Stimulated activated CD8-positive, alpha-beta memory T cell treated with anti-CD3 and anti-CD28 coated beads, Interleukin-12 subunit alpha, Interleukin-12 subunit beta, amount 100 ng/mL, for 1 hour (primary cell): ENCODE data around the gene PIP5K1B.

Source experiments
- DNase-seq: peaks from one replicate; pipeline ENCODE4 v3.0.0-alpha.2; 2020; ENCODE audit warnings: low read depth

Gene PIP5K1B

DNA sequence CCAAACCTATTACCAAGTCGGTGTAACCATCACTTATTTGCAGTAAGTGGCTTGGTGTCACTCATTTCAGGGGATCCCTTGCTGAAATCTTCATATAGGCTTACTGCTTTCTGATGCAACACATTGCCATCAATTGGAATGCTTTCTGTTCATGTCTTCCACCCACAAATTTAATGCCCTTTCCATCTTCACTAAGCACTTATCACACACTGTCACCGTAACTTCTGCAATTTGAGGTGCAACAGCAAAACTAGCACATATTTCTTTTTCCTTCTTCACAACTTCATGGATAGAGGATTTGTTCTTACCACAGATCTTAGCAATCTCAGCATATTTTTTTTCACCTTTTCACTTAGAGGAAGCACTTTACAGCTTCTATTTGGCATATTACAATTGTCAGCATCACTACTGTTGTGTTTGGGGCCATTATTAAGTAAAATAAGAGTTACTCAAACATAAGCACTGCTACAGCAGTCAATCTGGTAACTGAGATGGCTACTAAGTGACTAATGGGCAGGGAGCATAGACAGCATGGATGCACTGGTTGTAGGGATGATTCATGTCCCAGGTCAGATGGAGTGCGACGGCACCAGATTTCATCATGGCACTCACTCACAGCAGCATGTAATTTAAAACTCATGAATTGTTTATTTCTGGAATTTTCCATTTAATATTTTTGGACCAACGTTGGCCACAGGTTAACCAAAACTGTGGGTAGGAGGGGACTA is 70.1 kb downstream of the PIP5K1B start:
- no peak for DNase-seq

GRCh38 chr9:68777070-68777763 is 72.2 kb downstream of the PIP5K1B start:
- no peak for DNase-seq

GRCh38 chr9:68778635-68779034 is 73.6 kb downstream of the PIP5K1B start:
- no peak for DNase-seq

DNA sequence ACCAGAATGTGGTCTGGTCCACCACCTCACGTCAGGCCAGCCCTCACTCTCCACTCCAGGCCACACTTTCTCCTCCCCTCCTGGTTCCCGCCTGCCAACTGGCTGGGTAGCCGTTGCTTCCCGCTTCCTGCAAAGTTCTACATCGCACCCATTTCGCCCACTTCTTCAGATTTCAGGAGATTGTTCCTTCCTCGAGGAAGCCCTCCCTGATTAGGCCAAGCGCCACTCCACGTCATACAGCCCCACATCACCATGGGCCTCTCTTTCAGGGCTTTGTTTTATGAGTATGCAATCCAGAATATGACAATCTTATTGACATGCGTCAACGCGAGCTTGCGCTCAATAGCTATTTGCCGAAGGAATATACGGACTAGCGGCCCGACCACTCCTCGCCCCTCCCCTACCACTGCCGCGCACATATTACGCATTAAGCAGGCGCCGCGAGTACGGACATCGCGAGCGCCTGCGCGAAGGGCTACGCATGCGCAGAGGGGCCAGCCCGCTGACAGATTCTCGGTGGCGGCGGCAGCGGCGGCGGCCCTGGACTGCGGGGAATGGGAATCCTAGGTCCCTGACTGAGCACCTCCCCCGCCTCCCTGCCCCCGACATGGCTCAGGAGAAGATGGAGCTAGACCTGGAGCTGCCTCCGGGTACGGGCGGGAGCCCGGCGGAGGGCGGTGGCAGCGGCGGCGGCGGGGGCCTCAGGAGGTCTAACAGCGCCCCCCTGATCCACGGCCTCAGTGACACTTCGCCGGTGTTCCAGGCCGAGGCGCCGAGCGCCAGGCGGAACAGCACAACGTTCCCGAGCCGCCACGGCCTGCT is 74.7 kb downstream of the PIP5K1B start:
- DNase-seq = peak; percentile 88

- DNase-seq = no peak
Measured at GRCh38 chr9:68780380-68780712, 75.3 kb downstream of the PIP5K1B start.

- no peak for DNase-seq
Measured at GRCh38 chr9:68780720-68781119, 75.7 kb downstream of the PIP5K1B start.

- no peak for DNase-seq
Measured at GRCh38 chr9:68781928-68782327, 76.9 kb downstream of the PIP5K1B start.

- no peak for DNase-seq
Measured at GRCh38 chr9:68782546-68782945, 77.5 kb downstream of the PIP5K1B start.

GRCh38 chr9:68785965-68786364 is 80.9 kb downstream of the PIP5K1B start:
- no peak for DNase-seq

GRCh38 chr9:68791169-68791568 is 86.1 kb downstream of the PIP5K1B start:
- no peak for DNase-seq

- no peak for DNase-seq
Measured at GRCh38 chr9:68793605-68794343, 88.7 kb downstream of the PIP5K1B start.

DNA sequence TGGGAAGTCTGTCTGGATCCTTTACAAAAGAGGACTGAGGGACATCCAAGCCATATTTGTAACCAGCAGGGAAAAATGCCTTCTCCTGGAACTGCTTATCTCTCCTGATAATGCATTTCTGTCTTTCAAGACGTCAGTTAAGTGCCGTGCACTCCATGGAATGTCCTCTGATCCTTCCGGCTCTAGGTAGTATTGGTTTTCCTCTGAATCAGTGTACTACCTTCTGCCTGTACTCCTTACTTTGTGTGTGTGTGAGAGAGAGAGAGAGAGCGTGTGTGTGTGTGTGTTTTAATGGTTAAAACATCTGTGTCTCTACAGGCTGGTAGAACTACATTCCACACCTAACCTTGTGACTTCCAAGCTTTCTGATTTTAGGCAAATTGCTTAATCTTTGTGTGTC is 89.9 kb downstream of the PIP5K1B start:
- DNase-seq = no peak

DNA sequence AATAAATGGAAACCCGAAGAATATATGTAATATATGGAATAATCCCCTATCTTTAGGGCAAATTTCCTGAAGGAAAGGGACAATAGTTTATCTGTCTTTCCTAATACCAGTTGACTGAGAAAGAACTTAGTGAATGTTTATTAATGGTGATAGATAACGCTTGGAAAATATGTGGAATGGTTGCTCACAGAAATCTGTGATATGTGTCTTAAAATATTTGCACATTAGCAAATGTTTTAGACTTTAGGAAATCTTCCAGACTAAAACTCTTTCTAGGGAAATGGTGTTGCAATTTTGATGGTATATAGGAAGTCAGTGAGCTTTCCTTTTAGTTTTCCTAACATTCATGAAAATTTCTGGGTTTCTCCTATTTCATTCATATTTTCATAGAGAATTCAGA is 90.4 kb downstream of the PIP5K1B start:
- no peak for DNase-seq

GRCh38 chr9:68797116-68797515 is 92.1 kb downstream of the PIP5K1B start:
- no peak for DNase-seq

GRCh38 chr9:68798423-68798822 is 93.4 kb downstream of the PIP5K1B start:
- DNase-seq = no peak

DNA sequence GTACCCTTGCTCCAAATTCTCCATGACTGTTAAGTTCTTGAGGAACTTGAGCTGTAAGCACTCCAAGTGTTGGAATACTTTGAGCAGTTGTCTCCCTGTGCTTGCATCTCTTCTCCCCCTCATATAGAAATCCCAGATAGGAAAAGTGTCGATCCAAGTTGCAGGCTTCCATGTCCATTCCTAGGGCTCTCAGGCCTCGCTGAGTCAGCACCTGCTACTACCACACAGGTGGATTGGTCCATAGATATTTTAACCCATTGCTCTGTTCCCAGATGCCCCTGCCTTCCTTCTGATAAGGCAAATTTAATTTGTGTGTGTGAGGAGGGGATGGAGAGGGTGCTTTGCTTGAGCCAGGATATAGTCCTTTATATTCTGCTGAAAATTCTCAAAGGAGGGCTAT is 95.8 kb downstream of the PIP5K1B start:
- no peak for DNase-seq

GRCh38 chr9:68802525-68803015 is 97.5 kb downstream of the PIP5K1B start:
- no peak for DNase-seq

GRCh38 chr9:68804911-68805889 is 100.2 kb downstream of the PIP5K1B start:
- DNase-seq = no peak

DNA sequence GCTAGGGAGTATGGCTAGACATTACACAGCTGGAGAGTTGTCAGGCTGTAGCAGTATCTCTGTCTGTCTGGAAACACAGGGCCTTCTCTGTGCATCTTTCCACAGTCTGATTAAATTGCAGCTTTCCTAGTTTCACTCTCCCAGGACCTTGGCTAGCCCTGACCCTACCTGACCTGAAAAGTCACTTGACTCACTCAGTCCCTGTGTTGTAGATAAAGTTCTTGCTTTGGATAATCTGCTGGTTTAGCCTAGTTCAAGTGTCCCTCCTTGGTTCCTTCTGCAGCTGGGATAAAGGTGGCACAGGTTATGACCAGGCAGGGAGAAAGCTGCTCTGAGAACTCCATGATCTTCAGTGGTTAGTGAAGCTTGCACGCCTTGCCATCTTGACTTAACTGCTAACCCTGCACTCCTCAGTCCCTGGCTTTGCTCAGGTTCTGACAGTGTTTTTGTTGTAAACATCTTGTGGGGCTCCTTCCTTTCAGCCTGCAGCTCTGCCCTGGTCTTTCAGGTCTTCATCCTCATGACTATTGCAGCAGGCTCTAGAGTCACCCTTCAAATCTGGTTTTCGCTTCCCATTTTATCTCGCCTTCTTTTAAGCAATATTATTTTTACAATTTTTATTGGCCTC is 101.0 kb downstream of the PIP5K1B start:
- no peak for DNase-seq

GRCh38 chr9:68808338-68808890 is 103.4 kb downstream of the PIP5K1B start:
- DNase-seq = no peak
